C4-2B (cell line): ENCODE data around the gene NMRAL1.

Experiments
- H3K27ac ChIP-seq: fragments of 450-650 bp; 2 replicates; pipeline ENCODE4 v1.5.1; 2017
- CTCF ChIP-seq: fragments of 450-650 bp; conservative IDR thresholded peaks from 2 replicates; pipeline ENCODE4 v1.5.1; 2017; ENCODE audit warnings: mild to moderate bottlenecking
- ZFX ChIP-seq: fragments of 450-650 bp; IDR thresholded peaks from 2 replicates; pipeline ENCODE4 v1.6.1; 2017

Gene NMRAL1

DNA sequence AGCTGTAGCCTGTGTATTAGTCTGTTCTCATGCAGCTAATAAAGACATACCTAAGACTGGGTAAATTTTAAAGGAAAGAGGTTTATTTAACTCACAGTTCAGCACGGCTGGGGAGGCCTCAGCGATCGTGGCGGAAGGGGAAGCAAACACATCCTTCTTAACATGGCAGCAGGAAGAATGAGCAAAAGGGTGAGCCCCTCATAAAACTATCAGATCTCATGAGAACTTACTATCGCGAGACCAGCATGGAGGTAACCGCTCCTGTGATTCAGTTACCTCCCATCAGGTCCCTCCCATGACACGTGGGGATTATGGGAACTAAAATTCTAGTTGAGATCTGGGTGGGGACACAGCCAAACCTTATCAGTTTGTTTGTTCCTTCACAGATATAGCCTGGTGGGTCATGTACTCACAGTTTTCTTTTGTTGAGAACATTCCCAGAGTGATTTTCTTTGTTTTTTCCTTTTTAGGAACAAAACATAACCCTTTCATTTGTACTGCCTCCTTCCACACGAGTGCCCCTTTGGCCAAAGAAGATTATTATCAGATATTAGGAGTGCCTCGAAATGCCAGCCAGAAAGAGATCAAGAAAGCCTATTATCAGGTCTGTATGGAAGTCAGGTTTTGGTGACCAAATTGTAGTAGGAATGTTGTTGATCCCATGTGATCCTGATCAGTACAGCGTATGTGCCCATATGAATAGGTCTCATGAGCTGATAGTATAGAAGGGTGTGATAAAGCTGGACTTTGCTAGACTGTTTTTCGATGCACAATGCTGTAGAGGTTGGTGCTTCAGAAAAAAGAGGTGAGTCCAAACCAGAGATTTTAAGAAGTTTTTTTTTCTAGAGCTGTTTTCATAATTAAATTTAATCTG is 40.3 kb downstream of the NMRAL1 start:
- no peak for TF ChIP-seq ZFX
- TF ChIP-seq CTCF, result no peak
- no peak overlapping the region for H3K27ac ChIP-seq

DNA sequence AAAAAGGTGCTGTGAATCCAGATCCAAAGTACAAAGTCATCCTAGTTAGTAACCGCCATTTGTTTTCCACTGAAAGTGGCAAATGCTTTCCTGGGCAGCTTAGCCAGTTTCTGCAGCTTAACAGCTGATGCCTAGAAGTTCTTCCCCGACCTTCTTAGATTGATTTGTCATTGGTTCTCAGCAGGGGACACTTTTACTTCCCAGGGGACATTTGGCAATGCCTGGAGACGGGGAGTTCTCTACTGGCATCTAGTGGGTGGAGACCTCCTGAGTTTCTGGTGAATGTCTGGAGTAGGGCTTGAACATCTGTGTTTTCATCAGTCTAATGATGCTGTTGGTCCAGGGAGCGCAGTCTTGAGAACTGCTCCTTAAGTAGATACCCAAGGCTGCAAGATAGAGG is 41.2 kb downstream of the NMRAL1 start:
- no peak overlapping the region for H3K27ac ChIP-seq
- TF ChIP-seq CTCF (no peak), ZFX (no peak)

GRCh38 chr16:4431023-4431422 is 43.4 kb downstream of the NMRAL1 start:
- H3K27ac ChIP-seq, result no peak overlapping the region
- no peak for TF ChIP-seq ZFX
- no peak for TF ChIP-seq CTCF

- TF ChIP-seq ZFX, result no peak
- TF ChIP-seq CTCF, result no peak
- H3K27ac ChIP-seq, result no peak overlapping the region
Observed at GRCh38 chr16:4428500-4428899, 45.9 kb downstream of the NMRAL1 start.

- H3K27ac ChIP-seq, result peak overlapping the region; percentile 94
- TF ChIP-seq ZFX, result no peak
- TF ChIP-seq CTCF, result no peak
Observed at GRCh38 chr16:4426722-4427372, 47.6 kb downstream of the NMRAL1 start.

- TF ChIP-seq ZFX (peak; percentile 82; the same call in 1 of the 2 replicates), CTCF (no peak)
- H3K27ac ChIP-seq, result peak overlapping the region; percentile 94
Observed at GRCh38 chr16:4426021-4426684, 48.3 kb downstream of the NMRAL1 start.
